ENCODE data around the gene TRIM22.
A peak's percentile ranks its signal among the peaks of the same experiment; 100 is the strongest.
"Not testable (repeated sequence)": the region's sequence is repeated elsewhere in the genome, so short reads cannot be mapped to it uniquely, and the experiment has no call there.

Gene TRIM22

GRCh38 chr11:5691238-5691963 is 1.8 kb downstream of the TRIM22 start:
- DNase-seq, result not testable (repeated sequence)

- no peak for DNase-seq
Observed at GRCh38 chr11:5691964-5692361, 2.4 kb downstream of the TRIM22 start.

- no peak for DNase-seq
Observed at GRCh38 chr11:5694642-5695041, 5.1 kb downstream of the TRIM22 start.

- DNase-seq, result no peak
Observed at GRCh38 chr11:5695580-5695979, 6.0 kb downstream of the TRIM22 start.

GRCh38 chr11:5696210-5696609 is 6.6 kb downstream of the TRIM22 start:
- no peak for DNase-seq

GRCh38 chr11:5698281-5698680 is 8.7 kb downstream of the TRIM22 start:
- DNase-seq, result no peak

- no peak for DNase-seq
Observed at GRCh38 chr11:5700421-5701054, 10.9 kb downstream of the TRIM22 start.

- DNase-seq, result no peak
Observed at GRCh38 chr11:5701055-5701577, 11.5 kb downstream of the TRIM22 start.

GRCh38 chr11:5703741-5704536 is 14.3 kb downstream of the TRIM22 start:
- no peak for DNase-seq

- no peak for DNase-seq
Observed at GRCh38 chr11:5705688-5706087, 16.1 kb downstream of the TRIM22 start.

- no peak for DNase-seq
Observed at GRCh38 chr11:5712507-5712906, 22.9 kb downstream of the TRIM22 start.

- DNase-seq, result peak; percentile 36
Observed at GRCh38 chr11:5713695-5714094, 24.1 kb downstream of the TRIM22 start.

GRCh38 chr11:5716518-5716917 is 26.9 kb downstream of the TRIM22 start:
- not testable (repeated sequence) for DNase-seq

- DNase-seq, result no peak
Observed at GRCh38 chr11:5719703-5720495, 30.3 kb downstream of the TRIM22 start.

GRCh38 chr11:5722622-5723021 is 33.0 kb downstream of the TRIM22 start:
- DNase-seq, result no peak

- DNase-seq, result no peak
Observed at GRCh38 chr11:5726351-5726750, 36.8 kb downstream of the TRIM22 start.

- DNase-seq, result no peak
Observed at GRCh38 chr11:5727691-5728090, 38.1 kb downstream of the TRIM22 start.

- DNase-seq, result peak; percentile 91
Observed at GRCh38 chr11:5736396-5736795, 46.8 kb downstream of the TRIM22 start, which contains the start of gene OR56B1. Gene OR56B1 (plus strand): TSS chr11:5736448. CDS start chr11:5736517, 69 bp downstream.

- DNase-seq, result peak; percentile 90
Observed at GRCh38 chr11:5737091-5737490, 47.5 kb downstream of the TRIM22 start.

- DNase-seq, result peak; percentile 55
Observed at GRCh38 chr11:5737670-5738392, 48.2 kb downstream of the TRIM22 start.

GRCh38 chr11:5738431-5738830 is 48.8 kb downstream of the TRIM22 start:
- no peak for DNase-seq

GRCh38 chr11:5746614-5747013 is 57.0 kb downstream of the TRIM22 start:
- DNase-seq, result no peak
